Thyroid gland (tissue), 4 donors: ENCODE measurements around the gene PLD4.

ENCODE experiments used
- POLR2A ChIP-seq, 2 donors: fragments of 450-650 bp; IDR thresholded peaks; one replicate each; pipeline ENCODE4 v1.6.1; 2017; ENCODE audit warnings: antibody characterized with exemption in 2 of 2, mild to moderate bottlenecking in 2 of 2, moderate library complexity in 1 of 2
- TF ChIP-seq, protein P1 (sequence below), 6 experiments: fragments of 200-600 bp in 3 of 6; fragments of 450-650 bp in 3 of 6; sonication (generic) in 3 of 6; IDR thresholded peaks; one replicate each; pipeline ENCODE4 v1.5.1; 2016 to 2019; ENCODE audit warnings: antibody characterized with exemption in 6 of 6, mild to moderate bottlenecking in 2 of 6, inconsistent platforms in 1 of 6, moderate library complexity in 1 of 6

DNA sequence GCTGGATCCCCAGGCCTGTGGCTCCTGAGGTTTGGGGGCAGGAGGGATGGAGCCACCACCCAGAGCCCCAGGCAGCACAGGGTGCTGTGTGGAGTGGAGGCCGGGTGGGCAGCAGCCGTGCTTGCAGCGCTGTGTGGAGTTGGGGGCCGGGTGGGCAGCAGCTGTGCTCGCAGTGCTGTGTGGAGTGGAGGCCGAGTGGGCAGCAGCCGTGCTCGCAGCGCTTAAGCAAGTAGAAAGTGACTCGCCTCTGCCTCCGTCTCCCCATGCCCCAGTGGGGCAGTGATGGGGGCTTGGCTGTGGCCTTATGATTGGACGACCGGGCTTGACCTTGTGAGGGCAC is 49.3 kb upstream of the PLD4 start:
- TF ChIP-seq, protein P1, sequence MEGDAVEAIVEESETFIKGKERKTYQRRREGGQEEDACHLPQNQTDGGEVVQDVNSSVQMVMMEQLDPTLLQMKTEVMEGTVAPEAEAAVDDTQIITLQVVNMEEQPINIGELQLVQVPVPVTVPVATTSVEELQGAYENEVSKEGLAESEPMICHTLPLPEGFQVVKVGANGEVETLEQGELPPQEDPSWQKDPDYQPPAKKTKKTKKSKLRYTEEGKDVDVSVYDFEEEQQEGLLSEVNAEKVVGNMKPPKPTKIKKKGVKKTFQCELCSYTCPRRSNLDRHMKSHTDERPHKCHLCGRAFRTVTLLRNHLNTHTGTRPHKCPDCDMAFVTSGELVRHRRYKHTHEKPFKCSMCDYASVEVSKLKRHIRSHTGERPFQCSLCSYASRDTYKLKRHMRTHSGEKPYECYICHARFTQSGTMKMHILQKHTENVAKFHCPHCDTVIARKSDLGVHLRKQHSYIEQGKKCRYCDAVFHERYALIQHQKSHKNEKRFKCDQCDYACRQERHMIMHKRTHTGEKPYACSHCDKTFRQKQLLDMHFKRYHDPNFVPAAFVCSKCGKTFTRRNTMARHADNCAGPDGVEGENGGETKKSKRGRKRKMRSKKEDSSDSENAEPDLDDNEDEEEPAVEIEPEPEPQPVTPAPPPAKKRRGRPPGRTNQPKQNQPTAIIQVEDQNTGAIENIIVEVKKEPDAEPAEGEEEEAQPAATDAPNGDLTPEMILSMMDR (IDR thresholded peaks at IDR 0.05), result no peak
- TF ChIP-seq POLR2A (IDR thresholded peaks at IDR 0.05), result no peak
